NK-92 (cell line): ENCODE measurements around the gene VEGFB.
"Not testable (repeated sequence)": the region's sequence is repeated elsewhere in the genome, so short reads cannot be mapped to it uniquely, and the experiment has no call there.

ENCODE experiments used
- DNase-seq: peaks from one replicate; lab custom pipeline; 2025; ENCODE audit not compliant: unreplicated experiment; lab: John Stamatoyannopoulos, UW

The VEGFB gene

GRCh38 chr11:64245797-64246620 is 11.6 kb downstream of the VEGFB start:
- no peak for DNase-seq

- DNase-seq, result not testable (repeated sequence)
These were observed 12.2 kb downstream of the VEGFB start for GRCh38 chr11:64246621-64246870.

- DNase-seq, result no peak
These were observed 12.7 kb downstream of the VEGFB start, which contains the start of gene PPP1R14B for GRCh38 chr11:64246871-64247728. PPP1R14B (minus strand) TSS chr11:64246943; CDS start chr11:64246673, 270 bp downstream.

- DNase-seq, result no peak
These were observed 13.5 kb downstream of the VEGFB start for GRCh38 chr11:64247729-64248531.

GRCh38 chr11:64248578-64248977 is 14.2 kb downstream of the VEGFB start:
- no peak for DNase-seq

GRCh38 chr11:64249038-64249437 is 14.7 kb downstream of the VEGFB start:
- no peak for DNase-seq

- DNase-seq, result no peak
These were observed 15.4 kb downstream of the VEGFB start for GRCh38 chr11:64249563-64250414.

- no peak for DNase-seq
These were observed 16.1 kb downstream of the VEGFB start for GRCh38 chr11:64250415-64251015.

- DNase-seq, result no peak
These were observed 16.8 kb downstream of the VEGFB start, which contains the start of gene PLCB3 for GRCh38 chr11:64251016-64251752. PLCB3 (plus strand) TSS chr11:64251530; CDS start chr11:64251650, 120 bp downstream.

GRCh38 chr11:64251753-64252002 is 17.3 kb downstream of the VEGFB start:
- DNase-seq, result no peak

GRCh38 chr11:64252003-64252872 is 17.9 kb downstream of the VEGFB start:
- no peak for DNase-seq

GRCh38 chr11:64253043-64253442 is 18.7 kb downstream of the VEGFB start:
- no peak for DNase-seq

GRCh38 chr11:64253481-64253880 is 19.1 kb downstream of the VEGFB start:
- no peak for DNase-seq

GRCh38 chr11:64254326-64254725 is 19.9 kb downstream of the VEGFB start:
- DNase-seq, result no peak

- DNase-seq, result no peak
These were observed 21.0 kb downstream of the VEGFB start for GRCh38 chr11:64255135-64256128.

- DNase-seq, result no peak
These were observed 21.9 kb downstream of the VEGFB start for GRCh38 chr11:64256300-64256699.

GRCh38 chr11:64258356-64258755 is 24.0 kb downstream of the VEGFB start:
- no peak for DNase-seq
